ENCODE results near the gene POLR3A.

- TF ChIP-seq POLR2AphosphoS5 (IDR thresholded peaks at IDR 0.05): no peak
- TF ChIP-seq POLR2A (IDR thresholded peaks at IDR 0.05): no peak
These were observed 29.1 kb downstream of the POLR3A start for GRCh38 chr10:78000206-78000605.

Data from prostate gland (tissue), 1 donor.